ENCODE results near the gene MAML3. TPM values are rescaled to one million over a fixed set of nuclear protein-coding genes. Genes with fewer than 3 reads are reported as not detected.

MAML3 gene
- total RNA-seq, 1 donor = 6.5 TPM

DNA sequence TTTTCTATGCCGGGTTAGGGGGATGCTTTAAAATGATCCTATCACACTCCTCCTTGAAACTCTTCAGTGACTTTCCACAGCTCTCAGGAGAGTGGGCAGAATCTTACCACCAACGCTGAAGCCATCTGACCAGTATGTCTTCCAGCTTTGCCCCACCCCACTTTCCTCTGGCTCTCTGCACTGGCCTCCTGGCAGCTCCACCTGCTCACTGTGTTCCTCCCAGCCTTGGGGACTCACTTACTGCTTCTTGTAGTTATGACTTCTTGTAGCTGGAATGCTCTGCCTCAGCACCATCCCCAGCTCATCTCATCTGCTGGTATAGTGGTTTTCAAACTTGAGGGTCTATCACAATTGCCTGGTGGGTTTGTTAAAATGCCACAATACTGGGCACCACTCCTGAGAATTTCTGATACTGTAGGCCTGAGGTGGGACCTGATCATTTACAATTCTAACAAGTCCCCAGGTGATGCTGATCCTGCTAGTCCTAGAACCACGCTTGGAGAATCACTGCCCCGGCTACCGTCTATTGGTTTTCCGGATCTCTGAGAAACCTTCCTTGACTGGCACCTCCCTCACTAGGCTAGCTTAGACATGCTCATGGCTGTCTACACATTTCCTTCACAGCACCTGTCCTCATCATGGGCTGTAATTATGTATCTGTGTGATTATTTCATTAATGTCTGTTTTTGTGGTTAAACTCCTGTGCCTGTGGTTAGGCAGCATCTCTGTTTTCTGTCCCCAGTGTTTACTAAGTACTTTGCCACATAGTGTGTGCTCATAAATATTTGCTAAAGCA, 336.1 kb downstream of the MAML3 start:
- DNase-seq (ENCODE audit: low read depth) = no peak
- TF ChIP-seq, protein P1, sequence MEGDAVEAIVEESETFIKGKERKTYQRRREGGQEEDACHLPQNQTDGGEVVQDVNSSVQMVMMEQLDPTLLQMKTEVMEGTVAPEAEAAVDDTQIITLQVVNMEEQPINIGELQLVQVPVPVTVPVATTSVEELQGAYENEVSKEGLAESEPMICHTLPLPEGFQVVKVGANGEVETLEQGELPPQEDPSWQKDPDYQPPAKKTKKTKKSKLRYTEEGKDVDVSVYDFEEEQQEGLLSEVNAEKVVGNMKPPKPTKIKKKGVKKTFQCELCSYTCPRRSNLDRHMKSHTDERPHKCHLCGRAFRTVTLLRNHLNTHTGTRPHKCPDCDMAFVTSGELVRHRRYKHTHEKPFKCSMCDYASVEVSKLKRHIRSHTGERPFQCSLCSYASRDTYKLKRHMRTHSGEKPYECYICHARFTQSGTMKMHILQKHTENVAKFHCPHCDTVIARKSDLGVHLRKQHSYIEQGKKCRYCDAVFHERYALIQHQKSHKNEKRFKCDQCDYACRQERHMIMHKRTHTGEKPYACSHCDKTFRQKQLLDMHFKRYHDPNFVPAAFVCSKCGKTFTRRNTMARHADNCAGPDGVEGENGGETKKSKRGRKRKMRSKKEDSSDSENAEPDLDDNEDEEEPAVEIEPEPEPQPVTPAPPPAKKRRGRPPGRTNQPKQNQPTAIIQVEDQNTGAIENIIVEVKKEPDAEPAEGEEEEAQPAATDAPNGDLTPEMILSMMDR (IDR thresholded peaks at IDR 0.05; ENCODE audit: insufficient read depth, low read depth, low read length) = no peak
- no peak overlapping the region for H3K4me3 ChIP-seq (ENCODE audit: low read depth, low read length)

DNA sequence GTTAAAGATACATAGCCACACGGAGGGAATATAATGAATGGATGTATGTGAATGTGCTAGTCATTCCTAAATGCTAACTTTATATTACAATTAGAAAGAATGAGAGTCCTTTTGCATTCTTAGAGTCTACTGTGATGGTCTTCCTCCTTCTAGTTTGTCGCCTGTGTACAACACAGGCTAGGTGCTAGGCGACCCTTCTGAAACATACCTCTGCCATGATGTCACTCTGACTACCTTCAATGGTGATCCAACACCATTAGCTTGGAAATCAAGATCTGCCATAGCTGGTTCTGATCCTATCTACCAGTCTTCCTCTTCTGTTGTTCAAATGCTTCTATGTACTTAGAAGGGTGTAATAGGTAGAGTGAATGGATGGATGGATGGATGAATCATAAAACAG, 337.1 kb downstream of the MAML3 start:
- DNase-seq (ENCODE audit: low read depth) = no peak
- TF ChIP-seq, protein P1 (IDR thresholded peaks at IDR 0.05; ENCODE audit: insufficient read depth, low read depth, low read length) = no peak
- no peak overlapping the region for H3K4me3 ChIP-seq (ENCODE audit: low read depth, low read length)

DNA sequence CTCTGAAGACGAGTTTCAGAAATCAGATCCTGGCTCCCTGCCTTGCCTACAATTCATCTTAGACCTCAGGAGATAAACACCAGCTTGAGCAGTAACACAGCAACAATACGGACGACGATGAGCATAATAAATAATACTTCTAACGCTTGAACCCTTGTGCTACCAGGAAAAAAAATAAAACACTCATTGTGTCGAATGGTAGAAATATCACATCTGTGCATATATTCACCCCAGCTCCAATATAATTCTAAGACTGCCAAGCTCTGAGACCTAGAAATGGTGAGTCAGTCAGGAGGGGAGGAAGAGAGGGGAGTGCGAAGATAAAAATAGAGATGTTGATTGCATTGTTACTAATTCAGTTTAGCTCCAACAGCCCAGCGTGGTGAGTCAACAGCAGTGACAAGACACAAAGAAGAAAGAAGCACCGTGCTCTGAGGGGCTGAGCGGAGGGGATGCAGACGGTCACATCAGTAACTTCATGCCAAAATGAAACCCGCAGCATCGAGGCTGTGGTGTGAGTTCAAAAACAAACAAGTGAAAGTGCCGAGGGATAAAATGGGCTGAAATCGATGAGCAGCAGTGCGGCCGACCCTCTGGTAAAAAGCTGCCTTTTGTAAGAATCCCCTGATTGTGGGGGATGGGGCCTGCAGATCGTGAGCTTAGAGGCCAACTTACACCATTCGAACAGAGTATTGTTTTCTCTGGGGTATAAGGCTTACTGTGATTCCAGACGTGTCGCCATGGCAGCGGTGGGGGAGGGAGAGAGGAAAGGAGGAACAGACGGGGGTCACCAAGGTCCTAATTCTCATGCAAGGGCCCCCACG, 338.0 kb downstream of the MAML3 start:
- H3K4me3 ChIP-seq (ENCODE audit: low read depth, low read length) = peak overlapping the region; percentile 54
- TF ChIP-seq, protein P1 (IDR thresholded peaks at IDR 0.05; ENCODE audit: insufficient read depth, low read depth, low read length) = no peak
- peak; percentile 75 for DNase-seq (ENCODE audit: low read depth)

DNA sequence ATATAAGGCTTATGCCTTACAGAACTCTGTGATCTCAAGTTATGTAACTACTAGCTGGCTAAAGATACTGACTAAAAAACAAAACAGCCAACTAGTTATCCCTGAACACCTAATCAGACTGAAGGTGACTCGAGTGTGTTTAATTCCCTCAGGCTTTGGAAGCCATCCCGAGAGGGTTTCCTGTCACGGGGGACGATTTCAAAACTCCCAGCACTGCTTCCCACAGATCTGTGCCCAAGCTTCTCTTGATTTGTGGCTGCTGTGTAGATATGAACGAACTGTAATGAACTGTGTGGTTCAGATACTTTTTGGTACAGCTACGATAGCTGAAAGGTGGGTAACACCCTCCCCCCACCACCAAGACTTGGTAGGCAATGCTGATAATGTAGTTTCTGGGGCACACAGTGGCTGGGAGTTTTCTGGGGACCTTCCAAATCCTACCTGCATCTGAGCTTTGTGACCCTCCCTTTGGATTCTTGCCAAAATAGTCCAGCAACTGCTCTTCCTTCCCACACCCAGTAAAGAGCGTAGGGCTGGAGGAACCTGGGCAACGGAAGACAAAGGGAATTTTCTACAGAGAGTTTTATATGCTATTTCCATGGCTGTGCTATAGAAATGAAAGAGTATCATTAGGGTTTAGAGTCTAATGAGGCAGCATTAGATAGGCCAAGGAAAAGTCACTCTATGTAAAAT, 339.5 kb downstream of the MAML3 start:
- peak; percentile 64 for DNase-seq (ENCODE audit: low read depth)
- H3K4me3 ChIP-seq (ENCODE audit: low read depth, low read length) = no peak overlapping the region
- TF ChIP-seq, protein P1 (IDR thresholded peaks at IDR 0.05; ENCODE audit: insufficient read depth, low read depth, low read length) = no peak

DNA sequence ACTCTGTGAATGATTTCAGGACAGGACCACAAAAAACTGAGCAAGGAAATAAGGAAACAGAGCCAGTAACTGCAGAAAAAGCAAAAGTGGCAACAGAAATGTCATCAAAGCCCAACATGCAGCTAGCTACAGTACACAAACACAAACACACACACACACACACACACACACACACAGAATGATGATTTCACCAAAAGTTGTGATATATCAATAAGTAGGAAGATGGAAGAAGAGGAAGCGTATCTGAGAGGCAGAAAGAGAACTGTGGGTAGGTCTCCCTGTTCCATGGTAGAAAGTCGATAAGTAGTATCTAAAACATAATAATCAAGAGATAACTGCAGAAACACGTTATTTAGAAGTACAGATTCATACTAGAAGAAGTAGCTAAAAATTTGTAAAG, 340.1 kb downstream of the MAML3 start:
- no peak overlapping the region for H3K4me3 ChIP-seq (ENCODE audit: low read depth, low read length)
- TF ChIP-seq, protein P1 (IDR thresholded peaks at IDR 0.05; ENCODE audit: insufficient read depth, low read depth, low read length) = no peak
- no peak for DNase-seq (ENCODE audit: low read depth)

DNA sequence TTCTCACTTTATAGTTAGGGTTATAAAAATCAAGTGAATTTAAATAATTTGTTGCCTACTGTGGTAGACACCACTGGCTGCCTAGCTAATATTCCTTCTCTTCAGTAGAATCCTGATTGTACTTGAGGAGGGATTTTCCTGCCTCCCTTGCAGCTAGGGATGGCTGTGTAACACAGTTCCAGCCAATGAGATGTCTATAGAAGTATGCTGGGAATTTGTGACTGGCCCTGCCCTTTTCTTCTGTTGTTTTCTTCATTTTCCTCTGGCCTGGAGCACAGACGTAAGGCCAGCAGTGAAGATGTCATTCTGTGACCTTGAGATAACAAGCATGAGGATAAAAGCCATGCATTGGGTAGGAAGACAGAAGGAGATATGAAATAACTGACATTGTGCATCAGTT, 343.3 kb downstream of the MAML3 start:
- TF ChIP-seq, protein P1 (IDR thresholded peaks at IDR 0.05; ENCODE audit: insufficient read depth, low read depth, low read length) = no peak
- H3K4me3 ChIP-seq (ENCODE audit: low read depth, low read length) = no peak overlapping the region
- DNase-seq (ENCODE audit: low read depth) = no peak

Measured in fibroblast of villous mesenchyme (primary cell).